GM21786 (cell line): ENCODE data around the gene DLEU7.

Experiments used
- ATAC-seq: cut with Tn5 transposase; IDR thresholded peaks from one replicate; pipeline ENCODE4 v1.9.1; 2021; ENCODE audit not compliant: unreplicated experiment

DLEU7 gene

GRCh38 chr13:50844084-50844875 is 788 bp upstream of the DLEU7 start:
- ATAC-seq, result no peak

- ATAC-seq, result no peak
Observed at GRCh38 chr13:50842990-50843256, 569 bp downstream of the DLEU7 start.

- no peak for ATAC-seq
Observed at GRCh38 chr13:50842251-50842989, 1.1 kb downstream of the DLEU7 start.

DNA sequence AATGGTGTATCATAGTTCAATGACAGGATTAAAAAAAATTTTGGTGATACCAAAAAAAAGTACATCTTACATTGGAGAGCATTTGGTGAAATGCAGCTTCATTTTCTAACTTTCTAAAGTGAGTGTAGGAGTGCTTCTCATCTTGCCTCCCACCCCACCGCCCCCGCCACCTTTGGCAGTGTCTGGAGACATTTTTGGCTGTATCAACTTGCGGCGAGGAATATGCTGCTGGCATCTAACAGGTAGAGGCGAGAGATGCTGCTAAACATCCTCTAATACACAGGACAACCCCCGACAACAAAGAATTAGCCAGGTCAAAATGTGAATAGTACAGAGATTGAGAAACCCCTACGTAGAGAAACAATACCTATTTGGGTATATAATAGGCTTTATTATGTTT is 1.7 kb downstream of the DLEU7 start:
- ATAC-seq, result no peak

GRCh38 chr13:50840284-50840683 is 3.2 kb downstream of the DLEU7 start:
- no peak for ATAC-seq

DNA sequence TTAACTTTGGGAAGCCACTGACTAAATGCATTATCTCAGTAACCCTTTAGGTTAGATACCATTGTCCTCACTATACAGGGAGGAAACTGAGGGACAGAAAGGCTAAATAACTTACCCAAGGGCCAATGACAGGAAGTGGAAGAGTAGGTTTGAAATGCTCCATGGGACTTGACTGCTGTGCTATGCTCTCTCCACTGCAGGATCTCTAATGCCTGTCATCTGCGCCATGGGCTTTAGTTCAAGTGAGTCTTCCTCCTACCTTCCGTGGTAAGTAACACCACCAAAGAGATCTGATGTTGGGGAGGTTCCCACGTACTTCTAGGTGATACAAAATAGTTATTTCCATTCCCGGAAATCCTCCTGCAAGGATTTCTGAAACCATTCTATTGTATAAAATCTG is 3.7 kb downstream of the DLEU7 start:
- ATAC-seq, result no peak

GRCh38 chr13:50838701-50839100 is 4.8 kb downstream of the DLEU7 start:
- no peak for ATAC-seq

DNA sequence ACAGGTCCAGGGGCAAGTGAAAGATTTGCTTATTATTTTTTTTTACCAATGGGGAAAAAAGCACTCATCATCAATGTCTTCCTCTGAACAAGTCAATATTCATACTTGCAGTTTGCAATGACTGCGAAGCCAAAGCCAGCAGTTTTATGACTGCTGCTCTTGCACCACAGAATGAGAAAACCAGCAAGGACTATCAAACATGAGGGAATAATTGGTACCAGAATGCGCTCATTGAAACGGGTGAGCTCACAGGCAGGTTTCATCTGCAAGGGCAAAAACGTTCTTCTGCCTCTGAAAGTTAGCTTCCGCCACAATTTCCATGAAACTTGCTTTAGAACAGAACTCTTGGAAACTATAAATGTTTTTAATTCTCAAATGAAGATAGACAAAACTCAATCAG is 5.5 kb downstream of the DLEU7 start:
- no peak for ATAC-seq

DNA sequence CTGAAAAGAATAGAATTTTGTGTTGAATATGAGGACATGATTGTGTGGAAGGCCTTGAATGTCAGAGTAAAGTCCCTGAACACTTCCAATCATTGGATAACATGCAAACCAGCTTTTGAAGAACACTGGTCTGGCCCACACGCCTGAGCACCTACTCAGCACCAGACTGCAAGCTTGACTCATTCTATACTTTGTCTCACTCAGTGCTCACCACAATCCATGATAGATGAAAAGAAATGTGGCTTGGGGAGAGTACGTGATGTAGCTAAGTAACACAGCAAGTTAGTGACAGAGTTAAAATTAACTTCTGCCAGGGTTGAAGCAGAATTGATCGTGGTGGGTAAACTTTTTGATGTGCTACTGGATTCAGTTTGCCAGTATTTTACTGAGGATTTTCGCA is 12.0 kb downstream of the DLEU7 start:
- no peak for ATAC-seq

DNA sequence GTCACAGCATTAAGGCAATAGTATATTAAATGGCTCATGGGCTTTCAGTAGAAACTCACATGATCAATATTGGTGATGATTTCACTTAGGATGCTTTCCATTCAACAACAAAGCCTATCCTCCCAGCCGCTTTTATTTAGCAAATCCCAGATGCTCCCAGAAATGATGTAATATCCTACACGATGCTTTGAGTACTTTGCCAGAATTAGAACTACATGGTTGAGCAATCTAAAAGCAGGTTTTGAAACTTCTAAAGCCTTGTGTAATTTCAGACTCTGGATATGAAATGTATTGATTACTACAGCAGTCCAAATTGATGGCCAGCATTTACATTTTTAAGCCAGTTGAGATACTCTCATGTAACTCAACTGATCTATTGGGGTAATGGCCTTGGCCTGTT is 13.6 kb downstream of the DLEU7 start:
- ATAC-seq, result no peak

GRCh38 chr13:50829226-50829625 is 14.3 kb downstream of the DLEU7 start:
- ATAC-seq, result no peak

- no peak for ATAC-seq
Observed at GRCh38 chr13:50826035-50826434, 17.5 kb downstream of the DLEU7 start.

DNA sequence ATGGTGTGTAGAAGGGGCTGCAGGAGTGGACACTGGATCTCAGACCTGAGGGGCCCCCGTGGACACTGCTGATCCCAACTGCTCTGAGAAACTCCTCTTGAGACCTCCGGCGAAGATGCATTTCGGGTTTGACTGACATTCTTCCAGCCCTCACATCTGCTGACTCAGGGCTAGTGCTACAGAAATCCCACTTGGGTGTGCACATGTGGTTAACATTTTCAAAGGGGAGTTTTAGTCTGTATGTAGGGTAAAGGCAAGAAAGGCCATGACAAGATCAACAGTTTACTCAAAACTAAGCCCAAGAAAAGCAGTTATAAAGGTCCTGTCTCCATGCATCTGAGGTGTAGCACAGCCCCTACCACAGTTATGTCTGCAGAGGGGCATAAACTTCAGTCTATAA is 31.2 kb downstream of the DLEU7 start:
- ATAC-seq, result no peak

GRCh38 chr13:50810998-50811397 is 32.5 kb downstream of the DLEU7 start:
- ATAC-seq, result peak; percentile 99

DNA sequence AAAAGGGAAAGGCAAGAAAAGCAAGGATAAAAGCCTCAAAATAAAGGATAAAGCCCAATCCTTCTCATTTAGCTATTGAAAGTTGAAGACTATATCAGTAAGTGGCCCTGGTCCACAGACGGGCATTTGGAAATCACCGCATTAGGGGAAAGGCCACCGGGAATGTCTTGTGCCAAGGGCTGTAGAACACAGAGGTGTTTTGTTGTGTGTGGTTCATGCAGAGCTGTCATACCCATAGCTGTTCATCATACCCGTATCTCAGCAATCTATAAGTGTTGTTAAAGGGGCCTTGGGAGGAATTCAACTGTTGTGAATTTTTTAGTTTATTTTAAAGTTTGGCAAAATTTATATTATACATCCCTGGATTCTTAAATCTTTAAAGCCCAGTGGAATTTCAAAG is 33.0 kb downstream of the DLEU7 start:
- ATAC-seq, result no peak

DNA sequence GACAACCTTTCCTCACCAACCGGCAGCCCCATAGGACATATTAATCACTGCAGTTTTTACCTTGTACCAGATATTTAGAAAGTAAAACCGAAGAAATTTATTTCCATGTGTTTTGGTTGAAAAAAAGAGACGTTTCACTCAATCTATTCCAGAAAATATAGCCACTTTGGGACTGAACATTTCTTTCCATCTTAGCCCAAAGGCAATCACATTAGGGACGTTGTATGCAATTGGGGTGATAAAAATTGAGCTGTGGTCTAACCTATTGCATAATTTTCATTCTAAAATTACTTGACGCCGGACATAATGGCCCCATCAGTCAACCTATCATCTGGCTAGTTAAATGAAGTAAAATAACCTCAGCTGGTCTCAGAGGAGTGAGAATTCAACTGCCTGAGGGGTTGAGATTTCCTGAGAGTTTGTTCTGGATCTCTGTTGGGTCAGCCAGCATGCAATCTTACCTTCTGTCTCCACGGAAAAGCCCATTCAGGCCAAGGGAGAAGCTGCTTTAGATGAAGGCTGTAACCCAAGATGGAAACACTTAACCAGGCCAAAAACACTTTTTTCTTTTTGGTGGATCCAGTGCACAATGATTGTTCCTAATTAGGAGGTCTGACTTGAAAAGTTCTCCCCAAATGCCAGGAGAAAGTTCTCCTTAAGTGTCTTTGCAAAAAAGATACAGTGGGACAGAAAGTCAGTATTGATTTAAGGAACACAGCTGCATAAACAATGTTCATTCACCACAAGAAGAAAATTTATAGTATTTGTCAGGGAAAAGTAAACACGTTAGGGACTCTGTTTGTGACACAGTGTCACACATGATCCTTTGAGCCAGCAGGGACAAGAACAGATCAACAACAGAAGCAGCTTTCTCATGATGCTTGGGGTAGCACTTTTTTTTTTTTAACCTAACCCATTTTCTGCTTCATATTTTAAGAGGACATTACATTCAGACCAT is 34.1 kb downstream of the DLEU7 start:
- no peak for ATAC-seq

DNA sequence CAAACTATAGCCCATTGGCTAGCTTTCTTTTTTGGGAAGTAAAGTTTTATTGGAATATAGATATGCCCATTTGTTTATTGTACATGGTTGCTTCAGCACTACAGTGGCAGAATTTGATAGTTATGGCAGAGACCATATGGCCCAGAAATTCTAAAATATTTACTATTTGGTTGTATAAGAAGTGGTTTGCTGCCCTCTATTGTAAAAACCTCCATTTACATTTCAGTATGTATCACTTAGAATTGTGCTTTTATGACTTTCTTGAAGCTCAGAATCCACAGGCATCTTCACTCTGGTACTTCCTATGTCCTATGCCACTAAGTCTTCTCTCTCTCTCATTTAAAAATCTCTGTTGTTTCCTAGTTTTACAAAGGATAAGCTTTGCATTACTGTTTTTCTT is 37.7 kb downstream of the DLEU7 start:
- ATAC-seq, result no peak

- peak; percentile 89 for ATAC-seq
Observed at GRCh38 chr13:50801087-50801931, 42.2 kb downstream of the DLEU7 start.

- ATAC-seq, result no peak
Observed at GRCh38 chr13:50800091-50800739, 43.3 kb downstream of the DLEU7 start.

GRCh38 chr13:50798923-50799322 is 44.6 kb downstream of the DLEU7 start:
- ATAC-seq, result no peak
